Subcutaneous abdominal adipose tissue (tissue), 5 donors: ENCODE data around the gene PLEKHG5.
A peak's percentile ranks its signal among the peaks of the same experiment; 100 is the strongest.
"Not testable (repeated sequence)": the region's sequence is repeated elsewhere in the genome, so short reads cannot be mapped to it uniquely, and the experiment has no call there.

ENCODE experiments used
- H3K27ac ChIP-seq: one replicate; pipeline ENCODE4 v1.7.0; 2013; ENCODE audit warnings: low read depth, mild to moderate bottlenecking, inconsistent platforms, low read length, moderate library complexity
- H3K27me3 ChIP-seq, 5 donors: one replicate each; pipeline ENCODE4 v1.7.0; 2013; ENCODE audit warnings: low read length in 5 of 5, inconsistent platforms in 1 of 5; ENCODE audit not compliant: control insufficient read depth in 5 of 5, insufficient read depth in 4 of 5
- H3K36me3 ChIP-seq, 5 donors: one replicate each; pipeline ENCODE4 v1.7.0; 2013; ENCODE audit warnings: low read length in 5 of 5; ENCODE audit not compliant: control insufficient read depth in 5 of 5, insufficient read depth in 5 of 5
- H3K4me1 ChIP-seq, 5 donors: one replicate each; pipeline ENCODE4 v1.7.0; 2013; ENCODE audit warnings: low read length in 5 of 5, mild to moderate bottlenecking in 3 of 5, moderate library complexity in 1 of 5; ENCODE audit not compliant: control insufficient read depth in 5 of 5, insufficient read depth in 5 of 5
- H3K4me3 ChIP-seq, 5 donors: one replicate each; pipeline ENCODE4 v1.7.0; 2013; ENCODE audit warnings: low read length in 5 of 5, low read depth in 1 of 5
- H3K9ac ChIP-seq, 5 donors: one replicate each; pipeline ENCODE4 v1.7.0; 2013; ENCODE audit warnings: low read length in 5 of 5, mild to moderate bottlenecking in 4 of 5, moderate library complexity in 3 of 5
- H3K9me3 ChIP-seq, 5 donors: one replicate each; pipeline ENCODE4 v1.7.0; 2013; ENCODE audit warnings: low read length in 5 of 5; ENCODE audit not compliant: control insufficient read depth in 5 of 5
- donor health status: healthy.
- donor health status: healthy.
- donor health status: healthy.
- donor health status: healthy.
- donor health status: healthy.

The PLEKHG5 gene

DNA sequence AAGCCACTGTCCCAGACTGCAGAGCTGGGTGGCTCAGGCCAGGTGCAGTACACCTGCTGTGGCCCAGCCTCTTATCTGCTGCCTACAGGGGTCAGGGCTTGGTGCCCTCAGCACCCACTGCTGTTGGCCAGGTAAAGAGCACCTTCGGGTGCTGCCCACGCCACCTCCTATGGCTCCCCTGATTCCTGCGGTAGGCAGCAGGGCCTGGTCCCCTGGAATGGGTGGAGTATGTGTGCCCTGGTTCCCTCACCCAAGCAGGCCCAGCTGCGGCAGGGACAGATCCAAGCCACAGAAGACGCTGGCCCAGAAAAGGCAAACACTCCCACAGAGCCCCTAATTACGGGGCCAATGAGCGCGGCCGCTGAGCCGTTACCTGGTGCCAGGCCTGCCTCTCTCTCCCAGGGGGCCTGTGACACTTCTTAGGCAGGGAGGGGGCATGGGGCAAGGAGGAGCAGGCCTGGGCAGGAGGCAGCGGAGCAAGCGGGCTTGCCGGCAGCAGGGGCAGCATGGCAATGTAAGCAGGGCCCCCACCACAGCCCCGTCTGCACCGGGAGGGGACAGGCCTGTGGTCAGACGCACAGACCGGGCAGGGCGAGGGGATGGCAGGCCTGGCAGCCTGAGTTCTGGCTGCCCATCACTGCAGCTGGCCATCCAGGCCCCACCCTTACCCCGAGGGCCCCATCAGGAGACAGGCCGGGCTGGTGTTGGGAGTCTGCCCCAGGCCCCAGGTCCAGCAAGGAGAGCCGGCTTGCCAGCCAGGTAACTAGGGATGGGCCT, 47.9 kb downstream of the PLEKHG5 start:
- Histone ChIP-seq H3K9me3 (no peaks in the 10 kb centered on the region), H3K4me1 (peaks cover 0 to 22% (median 6%) of the 10 kb centered on the region in 5 donors), H3K36me3 (no peaks in the 10 kb centered on the region), H3K4me3 (no peak overlapping the region), H3K27me3 (peaks cover 21 to 37% (median 33%) of the 10 kb centered on the region in 5 donors), H3K27ac (no peak overlapping the region), H3K9ac (no peak overlapping the region)

DNA sequence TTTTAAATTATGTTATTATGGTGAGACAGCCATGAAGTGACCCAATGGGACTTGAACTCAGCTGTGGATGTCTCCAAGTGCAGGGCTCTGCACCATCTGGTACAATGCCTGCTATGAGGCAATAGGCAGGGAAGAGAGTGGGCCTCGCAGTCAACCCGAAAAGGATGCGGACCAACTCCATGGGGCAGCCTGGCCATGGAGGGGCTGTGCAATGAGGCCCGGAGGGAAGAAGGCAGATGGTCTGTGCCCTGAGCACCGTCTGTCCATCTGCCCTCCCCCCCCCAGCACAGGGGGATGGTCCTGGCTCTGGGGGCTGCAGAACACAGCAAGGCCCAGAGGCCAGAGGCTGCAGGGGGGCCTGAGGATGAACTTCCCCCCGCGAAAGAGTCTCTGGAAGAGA, 49.9 kb downstream of the PLEKHG5 start:
- no peak overlapping the region for H3K27ac ChIP-seq
- H3K27me3 ChIP-seq = peaks cover 10 to 27% (median 23%) of the 10 kb centered on the region in 5 donors
- no peaks in the 10 kb centered on the region for H3K36me3 ChIP-seq
- no peak overlapping the region for H3K4me3 ChIP-seq
- no peak overlapping the region for H3K9ac ChIP-seq
- H3K4me1 ChIP-seq = peaks cover 0 to 6% (median 3%) of the 10 kb centered on the region in 5 donors
- H3K9me3 ChIP-seq = no peaks in the 10 kb centered on the region

DNA sequence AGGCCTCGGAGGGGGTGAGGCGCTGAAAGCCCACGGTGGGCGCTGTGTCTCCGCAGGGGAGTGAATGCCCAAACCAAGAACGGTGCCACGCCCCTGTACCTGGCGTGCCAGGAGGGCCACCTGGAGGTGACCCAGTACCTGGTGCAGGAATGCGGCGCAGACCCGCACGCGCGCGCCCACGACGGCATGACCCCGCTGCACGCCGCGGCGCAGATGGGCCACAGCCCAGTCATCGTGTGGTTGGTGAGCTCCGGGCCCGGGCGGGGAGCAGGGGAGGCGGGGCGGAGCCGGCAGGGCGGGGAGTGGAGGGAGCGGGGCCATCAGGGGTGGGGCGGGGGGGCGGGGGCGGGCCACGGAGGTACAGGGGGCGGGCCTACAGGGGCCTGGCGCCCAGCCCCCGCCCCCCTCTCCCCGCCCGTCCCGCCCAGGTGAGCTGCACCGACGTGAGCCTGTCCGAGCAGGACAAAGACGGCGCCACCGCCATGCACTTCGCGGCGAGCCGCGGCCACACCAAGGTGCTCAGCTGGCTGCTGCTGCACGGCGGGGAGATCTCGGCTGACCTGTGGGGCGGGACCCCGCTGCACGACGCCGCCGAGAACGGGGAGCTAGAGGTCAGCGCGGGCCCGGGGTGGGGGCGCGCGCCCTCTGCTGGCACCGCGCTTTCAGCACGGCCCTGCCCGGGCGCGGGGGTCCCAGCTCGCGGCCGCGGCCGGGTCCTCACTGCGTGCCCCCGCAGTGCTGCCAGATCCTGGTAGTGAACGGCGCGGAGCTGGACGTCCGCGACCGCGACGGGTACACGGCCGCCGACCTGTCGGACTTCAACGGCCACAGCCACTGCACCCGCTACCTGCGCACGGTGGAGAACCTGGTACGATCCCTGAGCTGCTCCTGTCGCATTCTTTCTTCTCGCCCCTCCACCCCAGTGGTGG, 51.0 kb downstream of the PLEKHG5 start:
- Histone ChIP-seq H3K4me3 (peak overlapping the region in 1 of 5 donors; percentile 37), H3K4me1 (peaks cover 0 to 6% (median 3%) of the 10 kb centered on the region in 5 donors)

DNA sequence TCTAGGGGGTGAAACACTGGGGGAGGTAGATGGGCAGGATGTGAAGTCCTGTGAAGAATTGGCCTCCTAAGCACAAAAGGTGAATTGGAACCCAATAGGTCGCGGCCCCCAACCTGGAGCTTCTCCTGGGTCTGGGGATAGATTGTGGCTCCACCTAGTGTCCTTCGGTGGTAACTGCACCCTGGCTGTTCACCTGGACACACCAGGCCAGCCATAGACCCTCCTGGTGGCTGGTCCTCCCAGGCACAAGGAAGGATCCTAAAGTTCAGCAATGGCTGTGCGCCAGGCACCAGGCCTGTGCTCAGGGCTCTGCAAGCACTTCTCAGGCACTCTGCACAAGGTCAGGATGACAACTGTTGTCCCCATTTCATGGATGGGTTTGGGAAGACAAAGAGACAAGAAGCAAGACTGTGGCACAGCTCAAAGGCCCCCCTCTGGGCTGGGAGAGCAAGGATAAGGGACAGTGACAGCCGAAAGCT, 53.4 kb downstream of the PLEKHG5 start:
- Histone ChIP-seq H3K9me3 (no peaks in the 10 kb centered on the region), H3K9ac (no peak overlapping the region), H3K27ac (no peak overlapping the region), H3K27me3 (peaks cover 9 to 24% (median 17%) of the 10 kb centered on the region in 5 donors), H3K4me1 (peaks cover 0 to 6% (median 3%) of the 10 kb centered on the region in 5 donors), H3K36me3 (no peaks in the 10 kb centered on the region), H3K4me3 (no peak overlapping the region)

More for the DNA sequence above, 51.0 kb downstream of the PLEKHG5 start:
- H3K27me3 ChIP-seq = peaks cover 9 to 25% (median 24%) of the 10 kb centered on the region in 5 donors
- no peaks in the 10 kb centered on the region for H3K9me3 ChIP-seq
- no peak overlapping the region for H3K9ac ChIP-seq
- no peak overlapping the region for H3K27ac ChIP-seq
- no peaks in the 10 kb centered on the region for H3K36me3 ChIP-seq

DNA sequence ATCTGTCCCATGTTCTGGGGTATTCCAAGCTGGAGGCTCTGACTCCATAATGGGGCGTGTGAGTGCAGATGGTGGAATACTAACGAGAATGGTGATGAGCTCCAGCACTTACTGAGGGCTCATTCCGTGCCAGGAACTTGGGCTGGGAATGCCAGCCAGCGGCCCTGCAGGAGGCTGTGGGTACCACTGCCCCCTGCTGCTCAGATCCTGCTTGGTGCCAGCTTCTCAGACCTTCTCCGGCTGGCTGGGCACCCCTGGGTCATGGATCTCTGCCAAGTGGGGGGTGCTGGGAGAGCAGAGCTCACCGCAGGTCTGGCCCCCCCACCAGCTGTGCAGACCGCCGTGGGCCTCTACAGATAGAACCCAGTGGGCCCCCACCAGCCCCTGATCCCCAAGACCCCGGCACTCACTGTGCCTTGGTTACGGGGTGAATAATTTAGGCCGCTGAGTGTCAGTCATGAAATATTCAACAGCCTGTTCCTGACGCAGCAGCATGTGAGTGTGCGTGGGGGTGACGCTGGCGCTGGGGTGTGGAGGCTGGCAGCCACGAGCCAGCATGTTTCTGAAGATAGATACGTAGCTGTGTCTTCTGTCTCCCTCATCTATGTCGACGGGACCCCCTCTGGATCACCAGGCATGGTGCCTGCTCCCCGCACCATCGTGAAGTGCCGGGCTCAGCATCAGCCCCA, 54.3 kb downstream of the PLEKHG5 start:
- H3K4me1 ChIP-seq, H3K36me3 ChIP-seq, H3K27ac ChIP-seq, H3K9me3 ChIP-seq, H3K9ac ChIP-seq, H3K4me3 ChIP-seq: not testable (repeated sequence)
- H3K27me3 ChIP-seq = peaks cover 9 to 24% (median 17%) of the 10 kb centered on the region in 5 donors

DNA sequence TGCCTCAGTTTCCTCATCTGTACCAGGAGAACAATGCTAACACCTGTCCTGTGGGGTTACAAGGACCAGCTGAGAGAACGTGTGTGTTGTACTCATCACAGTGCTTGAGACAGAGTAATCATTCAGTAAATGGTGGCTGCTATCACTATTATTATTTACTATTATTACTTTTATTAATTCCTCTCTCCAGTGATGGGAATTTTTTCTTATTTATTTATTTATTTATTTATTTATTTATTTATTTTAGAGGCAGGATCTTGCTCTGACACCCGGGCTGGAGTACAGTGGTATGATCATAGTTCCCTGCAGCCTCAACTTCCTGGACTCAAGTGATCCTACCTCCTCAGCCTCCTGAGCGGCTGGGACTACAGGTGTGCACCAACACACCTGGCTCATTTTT, 55.2 kb downstream of the PLEKHG5 start:
- H3K4me1 ChIP-seq, H3K4me3 ChIP-seq, H3K9ac ChIP-seq, H3K27ac ChIP-seq, H3K9me3 ChIP-seq, H3K36me3 ChIP-seq: not testable (repeated sequence)
- peaks cover 6 to 21% (median 13%) of the 10 kb centered on the region in 5 donors for H3K27me3 ChIP-seq

DNA sequence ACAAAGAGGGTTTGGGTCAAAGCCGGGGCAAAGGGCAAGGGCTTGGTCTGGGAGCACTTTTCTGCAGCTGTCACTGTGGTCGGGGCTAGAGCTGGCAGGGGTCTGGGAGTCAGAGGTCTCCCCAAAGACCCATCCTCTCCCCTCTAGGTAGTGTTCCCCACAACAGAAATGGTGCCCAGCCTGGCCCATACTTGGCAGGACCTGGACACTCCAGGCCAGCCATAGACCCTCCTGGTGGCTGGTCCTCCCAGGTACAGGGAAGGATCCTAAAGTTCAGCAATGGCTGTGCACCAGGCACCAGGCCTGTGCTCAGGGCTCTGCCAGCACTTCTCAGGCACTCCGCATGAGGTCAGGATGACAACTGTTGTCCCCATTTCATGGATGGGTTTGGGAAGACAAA, 55.9 kb downstream of the PLEKHG5 start:
- Histone ChIP-seq H3K27ac (no peak overlapping the region), H3K4me3 (no peak overlapping the region), H3K9me3 (no peaks in the 10 kb centered on the region), H3K36me3 (no peaks in the 10 kb centered on the region), H3K9ac (no peak overlapping the region), H3K4me1 (peaks cover 0 to 4% (median 1%) of the 10 kb centered on the region in 5 donors), H3K27me3 (peaks cover 1 to 19% (median 12%) of the 10 kb centered on the region in 5 donors)

DNA sequence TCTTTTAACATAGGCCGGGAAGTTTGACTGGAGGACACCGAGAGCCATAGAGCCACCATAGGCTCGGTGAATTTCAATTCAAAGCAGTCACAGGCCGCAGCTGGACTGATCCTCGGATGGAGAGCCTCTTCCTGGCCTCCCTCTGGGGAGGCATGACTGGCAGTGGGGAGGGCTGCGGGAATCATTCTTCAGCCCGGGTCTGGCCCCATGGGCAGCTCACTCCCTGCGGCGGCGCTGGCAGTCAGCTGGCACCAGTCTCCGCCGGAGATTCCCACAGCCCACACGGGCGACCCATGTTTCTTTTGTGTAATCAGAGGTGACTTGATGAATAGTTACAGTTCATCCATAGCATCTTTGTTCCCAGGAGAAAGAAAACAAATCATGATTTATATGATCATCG, 56.3 kb downstream of the PLEKHG5 start:
- Histone ChIP-seq H3K4me1 (peaks cover 0 to 3% (median 0%) of the 10 kb centered on the region in 5 donors), H3K27ac (no peak overlapping the region), H3K9ac (no peak overlapping the region), H3K27me3 (peaks cover 5 to 22% (median 14%) of the 10 kb centered on the region in 5 donors), H3K9me3 (no peaks in the 10 kb centered on the region), H3K36me3 (no peaks in the 10 kb centered on the region), H3K4me3 (no peak overlapping the region)

DNA sequence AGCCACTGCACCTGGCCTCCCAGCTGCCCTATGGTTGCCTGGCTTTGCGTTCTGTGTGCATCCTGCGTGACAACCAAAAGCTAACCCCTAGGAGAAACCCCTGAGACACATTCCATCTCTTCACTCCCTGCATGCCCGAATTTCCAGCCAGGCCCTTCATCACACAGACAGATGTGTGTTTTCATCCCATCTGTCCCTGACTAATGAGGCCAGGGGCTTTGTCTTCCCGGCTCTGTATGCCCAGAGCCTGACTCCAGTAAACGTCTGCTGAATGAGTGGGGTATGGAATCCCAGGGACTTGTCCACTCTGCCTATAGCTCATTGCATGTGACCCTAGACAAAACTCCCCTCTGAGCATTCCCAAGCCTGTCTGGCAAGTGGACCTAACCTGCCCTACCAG, 57.3 kb downstream of the PLEKHG5 start:
- H3K9me3 ChIP-seq = no peaks in the 10 kb centered on the region
- H3K27ac ChIP-seq = no peak overlapping the region
- H3K4me3 ChIP-seq = no peak overlapping the region
- H3K9ac ChIP-seq = no peak overlapping the region
- H3K4me1 ChIP-seq = no peaks in the 10 kb centered on the region
- H3K36me3 ChIP-seq = no peaks in the 10 kb centered on the region
- peaks cover 7 to 22% (median 17%) of the 10 kb centered on the region in 5 donors for H3K27me3 ChIP-seq
